ENCODE measurements around the gene TMTC3.

- TF ChIP-seq POLR2A (IDR thresholded peaks at IDR 0.05), result no peak
- no peak for TF ChIP-seq CTCF (IDR thresholded peaks at IDR 0.05)
These were observed 46.1 kb downstream of the TMTC3 start for GRCh38 chr12:88188180-88188579.
